Neural cell (in vitro differentiated cells): ENCODE results near the gene NSMF. TPM values are rescaled to one million over a fixed set of nuclear protein-coding genes. Genes with fewer than 3 reads are reported as not detected.

Experiments
- H2AFZ ChIP-seq: fragments of 200-600, 300-800 bp; sonication (generic), shearing (Covaris generic); 2 replicates; pipeline ENCODE4 v1.6.0; 2014; ENCODE audit warnings: low read depth, mild to moderate bottlenecking, antibody characterized with exemption, low read length, moderate library complexity
- H3F3A ChIP-seq: fragments of 200-600 bp; shearing (Covaris generic); 2 replicates; pipeline ENCODE4 v1.6.1; 2016; ENCODE audit warnings: mild to moderate bottlenecking, moderate library complexity, mixed read lengths, antibody characterized with exemption, low read length; ENCODE audit not compliant: insufficient read depth, poor library complexity, severe bottlenecking
- H3K27ac ChIP-seq: fragments of 200-600, 300-800 bp; sonication (generic), shearing (Covaris generic); 2 replicates; pipeline ENCODE4 v1.5.1; 2014; ENCODE audit warnings: mild to moderate bottlenecking, low read length, moderate library complexity
- H3K27me3 ChIP-seq: fragments of 300-800, 200-600 bp; sonication (generic), shearing (Covaris generic); 2 replicates; pipeline ENCODE4 v1.6.0; 2014; ENCODE audit warnings: mild to moderate bottlenecking, low read depth, low read length, moderate library complexity; ENCODE audit not compliant: insufficient read depth
- H3K36me3 ChIP-seq: fragments of 300-800, 200-600 bp; sonication (generic), shearing (Covaris generic); 2 replicates; pipeline ENCODE4 v1.5.1; 2014; ENCODE audit warnings: mild to moderate bottlenecking, antibody characterized with exemption, low read length, moderate library complexity; ENCODE audit not compliant: insufficient read depth
- H3K4me2 ChIP-seq: fragments of 300-800, 200-600 bp; sonication (generic), shearing (Covaris generic); 2 replicates; pipeline ENCODE4 v1.6.0; 2014; ENCODE audit warnings: mild to moderate bottlenecking, low read length
- H3K4me3 ChIP-seq: fragments of 300-800, 200-600 bp; sonication (generic), shearing (Covaris generic); 2 replicates; pipeline ENCODE4 v1.5.1; 2014; ENCODE audit warnings: mild to moderate bottlenecking, low read length, moderate library complexity
- H3K79me2 ChIP-seq: fragments of 200-600 bp; shearing (Covaris generic); replicated peaks from 2 replicates; pipeline ENCODE4 v1.6.0; 2014; ENCODE audit warnings: mild to moderate bottlenecking, low read length, moderate library complexity; ENCODE audit not compliant: insufficient read depth
- H3K9ac ChIP-seq: fragments of 300-800, 200-600 bp; sonication (generic), shearing (Covaris generic); 2 replicates; pipeline ENCODE4 v1.6.1; 2016; ENCODE audit warnings: mild to moderate bottlenecking, low read length, mixed read lengths
- H3K9me2 ChIP-seq: fragments of 200-600 bp; shearing (Covaris generic); 2 replicates; pipeline ENCODE4 v1.6.1; 2016; ENCODE audit warnings: mild to moderate bottlenecking, low read length, mixed read lengths; ENCODE audit not compliant: insufficient read depth
- H3K9me3 ChIP-seq: fragments of 200-600, 300-800 bp; sonication (generic), shearing (Covaris generic); 2 replicates; pipeline ENCODE4 v1.6.1; 2016; ENCODE audit warnings: mild to moderate bottlenecking, mixed run types, low read length, moderate library complexity, mixed read lengths
- H4K20me1 ChIP-seq: fragments of 200-600 bp; shearing (Covaris generic); 2 replicates; pipeline ENCODE4 v1.6.1; 2016; ENCODE audit warnings: mild to moderate bottlenecking, mixed run types; ENCODE audit not compliant: insufficient read depth
- CTCF ChIP-seq: fragments of 450-650 bp; IDR thresholded peaks from 2 replicates; pipeline ENCODE4 v1.5.1; 2014; ENCODE audit warnings: antibody characterized with exemption, mild to moderate bottlenecking, moderate library complexity; ENCODE audit not compliant: poor library complexity, severe bottlenecking
- EP300 ChIP-seq: fragments of 450-650 bp; conservative IDR thresholded peaks from 2 replicates; pipeline ENCODE4 v1.6.1; 2014; ENCODE audit warnings: antibody characterized with exemption, mild to moderate bottlenecking, moderate library complexity; ENCODE audit not compliant: poor library complexity, severe bottlenecking
- EZH2 ChIP-seq: fragments of 200-600, 300-800 bp; shearing (Covaris generic), sonication (generic); IDR thresholded peaks from 2 replicates; pipeline ENCODE4 v1.6.1; 2014; ENCODE audit warnings: antibody characterized with exemption, low read length, borderline replicate concordance, mild to moderate bottlenecking; ENCODE audit not compliant: insufficient read depth, poor library complexity, severe bottlenecking
- MXI1 ChIP-seq: fragments of 450-650 bp; conservative IDR thresholded peaks from 2 replicates; pipeline ENCODE4 v1.6.1; 2014; ENCODE audit warnings: antibody characterized with exemption, mild to moderate bottlenecking; ENCODE audit not compliant: poor library complexity, severe bottlenecking
- POLR2AphosphoS5 ChIP-seq: IDR thresholded peaks from 2 replicates; pipeline ENCODE4 v1.6.1; 2012
- RAD21 ChIP-seq: fragments of 450-650 bp; conservative IDR thresholded peaks from 2 replicates; pipeline ENCODE4 v1.6.1; 2014; ENCODE audit warnings: antibody characterized with exemption, mild to moderate bottlenecking, moderate library complexity
- REST ChIP-seq: IDR thresholded peaks from 2 replicates; pipeline ENCODE4 v1.6.1; 2012; ENCODE audit warnings: borderline replicate concordance
- SMC3 ChIP-seq: fragments of 450-650 bp; conservative IDR thresholded peaks from 2 replicates; pipeline ENCODE4 v1.6.1; 2014; ENCODE audit warnings: antibody characterized with exemption, mild to moderate bottlenecking, moderate library complexity; ENCODE audit not compliant: poor library complexity
- TAF1 ChIP-seq: IDR thresholded peaks from 2 replicates; pipeline ENCODE4 v1.6.1; 2012; ENCODE audit warnings: low read depth
- polyA plus RNA-seq: library from polyadenylated mRNA; depleted of rRNA; stranded (reverse); fragments of >200 nt; gene quantifications from 2 replicates; pipeline ENCODE4 v1.2.3, GENCODE V29; 2014

NSMF gene
- polyA plus RNA-seq, 1 donor from 2014 or later: 51.2 TPM

DNA sequence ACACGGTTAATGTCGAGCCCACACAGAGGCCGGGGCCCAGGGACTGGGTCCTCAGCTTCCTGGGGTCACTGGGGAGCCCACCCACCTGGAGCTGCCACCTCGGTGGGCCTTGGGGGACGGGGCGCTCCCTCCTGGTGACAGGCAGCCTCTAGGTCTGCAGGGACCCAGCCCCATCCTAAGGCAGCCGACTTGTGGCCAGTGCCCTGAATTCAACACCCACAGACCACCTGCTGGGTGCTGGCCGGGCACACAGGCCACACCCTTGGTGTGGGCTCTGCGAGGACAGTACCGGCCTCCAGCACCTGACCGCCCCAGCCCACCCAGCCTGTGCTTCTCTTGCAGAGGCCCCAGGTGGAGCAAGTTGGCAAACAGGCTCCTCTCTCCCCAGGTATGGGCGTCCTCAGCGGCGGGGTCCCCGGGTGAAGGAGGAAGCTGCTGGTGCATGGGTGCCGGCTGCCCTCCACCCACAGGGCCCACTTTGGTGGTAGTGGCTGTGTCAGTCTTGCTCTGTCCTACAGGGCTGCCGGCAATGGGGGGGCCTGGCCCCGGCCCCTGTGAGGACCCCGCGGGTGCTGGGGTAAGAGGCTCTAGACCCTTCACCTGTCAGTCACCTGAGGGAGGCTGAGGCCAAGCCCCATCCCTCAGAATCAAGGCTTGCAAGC lies 26.3 kb downstream of the NSMF start:
- Histone ChIP-seq H3K27me3 (no peaks in the 10 kb centered on the region), H3K9me2 (no peaks in the 10 kb centered on the region), H3K79me2 (no peaks in the 10 kb centered on the region), H3K4me2 (no peak overlapping the region), H3F3A (no peaks in the 10 kb centered on the region), H3K9me3 (no peaks in the 10 kb centered on the region), H3K27ac (no peak overlapping the region), H4K20me1 (no peaks in the 10 kb centered on the region), H3K9ac (no peak overlapping the region), H3K4me3 (no peak overlapping the region), H3K36me3 (no peaks in the 10 kb centered on the region), H2AFZ (no peak overlapping the region)
- no peak for TF ChIP-seq SMC3

DNA sequence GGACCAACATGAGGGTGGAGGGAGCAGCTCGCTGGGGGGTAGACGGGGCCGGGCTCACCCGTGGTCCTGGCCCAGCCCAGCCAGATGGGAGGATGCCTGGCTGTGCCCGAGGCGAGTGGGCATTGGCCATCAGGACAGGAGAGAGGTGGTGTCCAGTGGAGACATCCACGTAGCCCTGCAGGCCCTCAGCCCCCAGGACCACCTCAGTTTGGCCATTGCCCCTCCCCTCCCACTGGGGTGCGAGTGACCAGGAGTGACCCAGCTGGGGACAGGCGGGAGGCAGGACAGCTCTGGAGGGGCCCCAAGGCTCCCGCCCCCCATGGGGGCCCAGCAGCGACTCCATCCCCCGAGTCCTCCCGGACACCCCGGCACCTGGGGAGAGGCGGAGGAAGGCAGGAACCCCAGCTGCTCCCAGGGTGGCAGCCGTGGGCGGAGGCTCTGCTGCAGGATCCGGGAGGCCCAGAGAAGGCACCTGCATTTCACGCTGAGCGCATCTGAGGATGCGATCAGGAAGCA lies 27.7 kb downstream of the NSMF start:
- Histone ChIP-seq H3F3A (no peaks in the 10 kb centered on the region), H4K20me1 (no peaks in the 10 kb centered on the region), H3K36me3 (no peaks in the 10 kb centered on the region), H3K79me2 (no peaks in the 10 kb centered on the region), H3K9ac (no peak overlapping the region), H2AFZ (no peak overlapping the region), H3K27me3 (no peaks in the 10 kb centered on the region), H3K27ac (no peak overlapping the region), H3K4me3 (no peak overlapping the region), H3K9me3 (no peaks in the 10 kb centered on the region), H3K9me2 (no peaks in the 10 kb centered on the region), H3K4me2 (no peak overlapping the region)
- TF ChIP-seq EP300 (no peak), REST (no peak), POLR2AphosphoS5 (no peak), SMC3 (no peak), MXI1 (no peak), RAD21 (no peak), EZH2 (no peak), TAF1 (no peak), CTCF (no peak)
